Pancreas (tissue), 10 donors: ENCODE data around the gene ACTN4. TPM values are rescaled to one million over a fixed set of nuclear protein-coding genes. Genes with fewer than 3 reads are reported as not detected.

Experiments used
- ATAC-seq, 4 donors: fragments of 200-7000 bp; cut with Tn5 transposase; one replicate each; pipeline versions ENCODE4 v1.8.0 to v1.9.1; 2020; ENCODE audit warnings: mild to moderate bottlenecking in 4 of 4, moderate library complexity in 4 of 4
- DNase-seq, 6 donors: peaks; one replicate each; pipeline ENCODE4 v3.0.0-alpha.2; 2020
- FAIRE-seq: peaks from 2 replicates; lab custom pipeline; 2012; peaks lifted over from hg19 to GRCh38; lab: Jason Lieb, UNC
- H3K27ac ChIP-seq, 4 donors: fragments of 200-600 bp; sonication (generic); 1 replicate in 3 of 4; 2 replicates in 1 of 4; pipeline versions ENCODE4 v1.5.0 to v1.8.0; 2020
- H3K27me3 ChIP-seq, 4 donors: fragments of 200-600 bp; one replicate each; pipeline ENCODE4 v1.8.0; 2021
- H3K36me3 ChIP-seq, 3 donors: fragments of 200-600 bp; sonication (generic) in 1 of 3; one replicate each; pipeline versions ENCODE4 v1.5.0 to v1.8.0; 2020 to 2021
- H3K4me1 ChIP-seq, 3 donors: fragments of 200-600 bp; one replicate each; pipeline ENCODE4 v1.8.0; 2021
- H3K4me3 ChIP-seq, 4 donors: fragments of 200-600 bp; sonication (generic) in 2 of 4; one replicate each; pipeline versions ENCODE4 v1.5.0 to v1.8.0; 2020 to 2021
- H3K9me3 ChIP-seq, 4 donors: fragments of 200-600 bp; one replicate each; pipeline ENCODE4 v1.8.0; 2021
- whole genome bisulfite sequencing, 2 donors: extraction: QIAGEN DNeasy Blood & Tissue Kit; methylation state at CpG; one replicate each; pipeline ENCODE4 v1.1.7; 2013; 5-methylcytosine and 5-hydroxymethylcytosine counted together
- intact Hi-C, 3 donors: fragments of 100-400 bp; cut with DNase I; formaldehyde crosslinking; loops; one replicate each; pipeline versions ENCODE4 v1.11.1 to v1.14.2; 2022
- polyA plus RNA-seq, 2 donors: library from polyadenylated mRNA; stranded (reverse); fragments of 200-250 nt; gene quantifications; one replicate each; pipeline ENCODE4 v1.2.3, GENCODE V29; 2013
- total RNA-seq, 6 donors: library from RNA; stranded (reverse); fragmentation: NEBNext Ultra II Directional in 4 of 6; extraction: Animal tissue kit (Norgen Biotek cat#: 25700) in 4 of 6; gene quantifications; one replicate each; pipeline versions ENCODE4 v1.2.1 to v1.2.4, GENCODE V29; 2021 to 2023
- TF ChIP-seq, protein P1 (sequence below), 4 donors: fragments of 200-600 bp; sonication (generic) in 3 of 4; IDR thresholded peaks; one replicate each; pipeline versions ENCODE4 v1.5.0 to v1.8.0; 2021; ENCODE audit warnings: antibody characterized with exemption in 4 of 4
- donor health status: healthy with polysubstance abuse.
- donor health status: DM: no; HTN: no; CAD: no; lungs with moderate emphysema.
- donor health status: DM: no; HTN: no; CAD: no.
- donor health status: control.
- donor health status: control.
- donor health status: Bipolar disorder and iron deficiency.
- donor health status: DM: yes; HTN: yes; CAD: no.
- donor health status: DM: no; HTN: no; CAD: no.
- donor health status: DM: no; HTN: no; CAD: no.
- donor health status: DM: yes; HTN: yes; CAD: no.

The ACTN4 gene
- total and polyA plus RNA-seq, 8 donors, result 98.2 to 284 (median 187) TPM

DNA sequence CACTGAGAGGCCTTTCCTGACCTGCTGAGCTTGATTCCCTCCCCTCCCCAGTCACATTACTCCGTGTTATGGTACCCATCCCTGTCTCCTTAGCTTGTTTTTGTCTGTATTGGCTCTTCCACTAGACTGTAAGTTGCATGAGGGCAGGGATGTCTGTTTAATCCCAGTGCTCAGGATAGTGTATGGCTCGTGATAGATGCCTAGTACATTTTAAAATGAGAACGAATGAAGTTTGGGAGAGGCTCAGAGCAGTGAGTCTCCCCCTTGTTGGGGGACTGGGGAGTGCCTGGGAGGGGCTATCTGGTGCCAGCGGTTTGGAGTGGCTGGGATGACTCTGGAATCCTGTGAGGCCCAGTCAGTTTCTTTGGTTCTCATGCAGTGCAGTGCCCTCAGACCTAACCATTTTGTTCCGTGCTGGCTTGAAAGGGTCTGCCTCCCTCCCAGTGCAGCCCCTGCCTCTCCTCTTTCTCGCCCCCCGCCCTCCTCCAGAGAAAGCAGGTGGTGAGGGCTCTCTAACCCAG is 35.5 kb downstream of the ACTN4 start:
- no peak for FAIRE-seq
- intact Hi-C loops, result no loop called here
- H3K4me3 ChIP-seq, result no peak overlapping the region
- H3K4me1 ChIP-seq, result peaks cover 59 to 82% (median 78%) of the 10 kb centered on the region in 3 donors
- peak overlapping the region; percentile 89 to 99 (median 96) for H3K27ac ChIP-seq
- DNase-seq, result no peak
- H3K36me3 ChIP-seq, result no peaks in the 10 kb centered on the region
- H3K9me3 ChIP-seq, result no peaks in the 10 kb centered on the region
- no peaks in the 10 kb centered on the region for H3K27me3 ChIP-seq
- TF ChIP-seq, protein P1, sequence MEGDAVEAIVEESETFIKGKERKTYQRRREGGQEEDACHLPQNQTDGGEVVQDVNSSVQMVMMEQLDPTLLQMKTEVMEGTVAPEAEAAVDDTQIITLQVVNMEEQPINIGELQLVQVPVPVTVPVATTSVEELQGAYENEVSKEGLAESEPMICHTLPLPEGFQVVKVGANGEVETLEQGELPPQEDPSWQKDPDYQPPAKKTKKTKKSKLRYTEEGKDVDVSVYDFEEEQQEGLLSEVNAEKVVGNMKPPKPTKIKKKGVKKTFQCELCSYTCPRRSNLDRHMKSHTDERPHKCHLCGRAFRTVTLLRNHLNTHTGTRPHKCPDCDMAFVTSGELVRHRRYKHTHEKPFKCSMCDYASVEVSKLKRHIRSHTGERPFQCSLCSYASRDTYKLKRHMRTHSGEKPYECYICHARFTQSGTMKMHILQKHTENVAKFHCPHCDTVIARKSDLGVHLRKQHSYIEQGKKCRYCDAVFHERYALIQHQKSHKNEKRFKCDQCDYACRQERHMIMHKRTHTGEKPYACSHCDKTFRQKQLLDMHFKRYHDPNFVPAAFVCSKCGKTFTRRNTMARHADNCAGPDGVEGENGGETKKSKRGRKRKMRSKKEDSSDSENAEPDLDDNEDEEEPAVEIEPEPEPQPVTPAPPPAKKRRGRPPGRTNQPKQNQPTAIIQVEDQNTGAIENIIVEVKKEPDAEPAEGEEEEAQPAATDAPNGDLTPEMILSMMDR (IDR thresholded peaks at IDR 0.05), result no peak
- peak in 1 of 4 donors; percentile 3 for ATAC-seq
- 76 to 77% methylated on average over 7 of the region's 7 CpGs for WGBS, 2 donors

DNA sequence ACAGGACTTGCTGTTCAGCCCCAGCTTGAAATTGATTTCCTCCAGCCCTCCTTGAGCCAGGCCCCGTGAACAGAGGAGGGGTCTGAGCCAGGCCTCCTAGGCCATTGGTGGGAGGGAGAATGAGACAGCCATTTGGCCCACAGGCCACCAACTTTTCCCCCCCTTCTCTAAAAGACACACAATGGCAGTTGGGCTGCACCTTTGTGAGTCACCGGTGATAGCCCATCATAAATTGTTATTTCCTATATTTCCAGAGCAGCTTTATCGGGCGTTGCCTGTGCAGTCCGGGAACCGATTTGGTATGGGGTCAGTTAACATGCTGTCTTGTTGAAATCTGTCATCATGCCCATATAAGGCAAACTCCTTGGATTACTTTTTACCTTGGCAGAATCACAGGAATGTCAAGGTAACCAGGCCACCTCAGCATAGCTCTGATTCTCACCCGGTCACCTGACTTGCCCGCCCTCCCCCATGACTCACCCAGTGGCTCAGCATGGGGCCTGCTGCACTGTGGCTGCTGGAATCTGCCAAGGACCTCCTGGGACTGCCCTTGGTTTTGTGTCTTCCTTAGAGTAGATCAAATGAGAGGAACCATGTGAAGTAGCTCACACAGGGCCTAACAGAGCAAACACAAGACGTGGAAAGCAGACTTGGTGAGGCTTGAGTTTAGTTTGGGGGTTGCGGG is 36.1 kb downstream of the ACTN4 start:
- DNase-seq, result peak; percentile 83 to 97 (median 95)
- Histone ChIP-seq H3K4me3 (no peak overlapping the region), H3K27me3 (no peaks in the 10 kb centered on the region), H3K27ac (peak overlapping the region; percentile 89 to 99 (median 96)), H3K36me3 (no peaks in the 10 kb centered on the region), H3K9me3 (no peaks in the 10 kb centered on the region), H3K4me1 (peaks cover 53 to 78% (median 76%) of the 10 kb centered on the region in 3 donors)
- WGBS, 2 donors, result 13 to 15% methylated on average over 10 of the region's 10 CpGs
- no peak for FAIRE-seq
- peak; percentile 87 to 92 (median 91) for ATAC-seq
- TF ChIP-seq, protein P1 (IDR thresholded peaks at IDR 0.05), result no peak
- intact Hi-C loops, result no loop called here

DNA sequence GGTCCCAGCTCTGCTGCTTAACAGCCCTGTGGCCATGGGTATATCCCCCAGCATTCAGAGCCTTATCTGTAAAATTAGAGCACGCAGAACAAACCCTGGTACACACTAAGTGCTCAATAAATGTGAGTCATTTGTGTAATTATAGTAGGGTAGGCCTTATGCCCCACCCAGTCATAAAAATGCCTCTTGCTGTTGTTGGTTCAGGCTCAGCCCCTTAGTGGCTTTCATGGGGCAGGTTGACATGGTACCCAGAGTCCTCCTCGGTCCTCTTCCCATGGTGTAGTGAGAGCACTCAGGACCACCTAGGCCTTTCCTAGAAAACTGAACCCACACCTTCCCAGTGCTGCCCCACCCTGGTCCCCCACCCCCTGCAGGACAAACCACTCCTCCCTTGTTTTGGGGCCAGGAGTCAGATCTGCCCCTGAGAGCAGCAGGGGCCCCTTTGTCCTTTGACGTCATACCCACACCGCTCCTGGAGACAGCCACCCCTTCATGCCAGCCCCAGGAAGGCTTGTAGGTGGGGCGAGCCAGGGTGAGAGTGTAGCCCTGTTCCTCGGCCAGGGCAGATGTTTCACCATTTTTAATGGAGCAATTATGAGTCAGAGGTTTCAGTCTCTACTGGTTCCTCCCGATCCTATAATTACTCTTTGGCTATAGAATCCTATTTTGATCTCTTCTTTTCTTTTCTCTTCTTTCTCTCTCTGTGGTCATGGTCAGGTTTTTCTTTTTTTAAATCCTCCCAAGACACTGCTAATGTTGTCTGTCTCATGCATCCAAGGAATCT is 36.8 kb downstream of the ACTN4 start:
- Histone ChIP-seq H3K9me3 (no peaks in the 10 kb centered on the region), H3K27me3 (no peaks in the 10 kb centered on the region), H3K27ac (peak overlapping the region; percentile 89 to 99 (median 96)), H3K4me3 (no peak overlapping the region), H3K36me3 (no peaks in the 10 kb centered on the region), H3K4me1 (peaks cover 53 to 78% (median 73%) of the 10 kb centered on the region in 3 donors)
- TF ChIP-seq, protein P1 (IDR thresholded peaks at IDR 0.05), result no peak
- DNase-seq, result peak in 3 of 6 donors; percentile 37 to 61 (median 53)
- ATAC-seq, result peak; percentile 19 to 40 (median 25)
- FAIRE-seq, result no peak
- intact Hi-C loops, result no loop called here
- WGBS, 2 donors, result 47 to 49% methylated on average over 7 of the region's 7 CpGs

DNA sequence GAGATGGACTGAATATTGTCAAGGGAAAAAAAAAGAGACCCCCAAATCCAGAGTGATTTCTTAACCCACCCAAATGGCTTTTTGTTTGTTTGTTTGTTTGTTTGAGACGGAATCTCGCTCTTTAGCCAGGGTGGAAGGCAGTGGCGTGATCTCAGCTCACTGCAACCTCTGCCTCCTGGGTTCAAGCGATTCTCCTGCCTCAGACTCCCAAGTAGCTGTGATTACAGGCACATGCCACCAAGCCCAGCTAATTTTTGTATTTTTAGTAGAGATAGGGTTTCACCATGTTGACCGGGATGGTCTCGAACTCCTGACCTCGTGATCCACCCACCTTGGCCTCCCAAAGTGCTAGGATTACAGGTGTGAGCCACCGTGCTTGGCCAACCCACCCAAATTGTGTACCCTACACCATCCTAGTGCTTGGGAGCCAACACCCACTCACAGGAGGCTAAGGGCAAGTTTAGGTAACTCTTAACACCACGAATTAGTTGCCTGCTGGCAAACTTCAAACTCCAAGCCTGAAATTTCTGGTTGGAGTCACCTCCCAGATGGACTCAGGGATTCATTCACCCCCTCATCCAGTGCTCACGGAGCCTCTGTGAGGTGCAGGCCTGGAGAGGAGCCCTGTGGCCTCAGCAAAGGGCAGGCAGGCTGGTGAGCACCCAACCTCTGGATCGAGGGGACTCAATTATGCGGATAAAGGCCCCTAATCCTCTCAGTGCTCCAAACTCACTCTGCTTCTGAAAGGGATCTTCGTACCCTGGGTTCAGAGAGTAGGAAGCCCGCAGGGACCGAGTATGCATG is 37.6 kb downstream of the ACTN4 start:
- 83 to 89% methylated on average over 15 of the region's 15 CpGs for WGBS, 2 donors
- no peak for ATAC-seq
- H3K9me3 ChIP-seq, result no peaks in the 10 kb centered on the region
- FAIRE-seq, result no peak
- peak in 1 of 6 donors; percentile 47 for DNase-seq
- H3K36me3 ChIP-seq, result no peaks in the 10 kb centered on the region
- peaks cover 50 to 78% (median 73%) of the 10 kb centered on the region in 3 donors for H3K4me1 ChIP-seq
- H3K27ac ChIP-seq, result peak overlapping the region; percentile 89 to 99 (median 96)
- H3K27me3 ChIP-seq, result no peaks in the 10 kb centered on the region
- intact Hi-C loops, result no loop called here
- no peak overlapping the region for H3K4me3 ChIP-seq
- TF ChIP-seq, protein P1 (IDR thresholded peaks at IDR 0.05), result no peak
